HepG2 (cell line): ENCODE data around the gene RNASE2. TPM values are rescaled to one million over a fixed set of nuclear protein-coding genes. Genes with fewer than 3 reads are reported as not detected.
A peak's percentile ranks its signal among the peaks of the same experiment; 100 is the strongest.

ENCODE experiments used
- CREM ChIP-seq, 2 experiments: sonication (generic) in 1 of 2; formaldehyde crosslinking in 1 of 2; IDR thresholded peaks; 2 replicates each; pipeline versions ENCODE4 v1.4.0 to v1.6.1; 2016 to 2020; ENCODE audit warnings: antibody characterized with exemption in 1 of 2, mild to moderate bottlenecking in 1 of 2, missing genetic modification reagents in 1 of 2
- ERF ChIP-seq: IDR thresholded peaks from 2 replicates; pipeline ENCODE4 v1.6.1; 2018; ENCODE audit warnings: missing biosample characterization, missing genetic modification reagents
- FUBP1 ChIP-seq: sonication (generic); formaldehyde crosslinking; IDR thresholded peaks from 2 replicates; pipeline ENCODE4 v1.5.1; 2020; ENCODE audit warnings: missing genetic modification reagents, mild to moderate bottlenecking, borderline replicate concordance
- MBD4 ChIP-seq: IDR thresholded peaks from 2 replicates; pipeline ENCODE4 v1.6.1; 2012; ENCODE audit warnings: low read length, inconsistent platforms, borderline replicate concordance
- MIER2 ChIP-seq: IDR thresholded peaks from 2 replicates; pipeline ENCODE4 v1.6.1; 2016; ENCODE audit warnings: missing biosample characterization, missing genetic modification reagents
- NFKBIZ ChIP-seq: IDR thresholded peaks from 2 replicates; pipeline ENCODE4 v1.6.1; 2018; ENCODE audit warnings: missing genetic modification reagents, missing compliant biosample characterization
- NR2F1 ChIP-seq, 2 experiments: fragments of 450-650 bp in 1 of 2; formaldehyde crosslinking in 1 of 2; IDR thresholded peaks; 2 replicates each; pipeline versions ENCODE4 v1.5.0 to v1.6.1; 2016 to 2020; ENCODE audit warnings: mild to moderate bottlenecking in 1 of 2, missing compliant biosample characterization in 1 of 2, missing genetic modification reagents in 1 of 2, moderate library complexity in 1 of 2
- NR2F2 ChIP-seq: IDR thresholded peaks from 2 replicates; pipeline ENCODE4 v1.6.1; 2012; ENCODE audit warnings: low read depth, inconsistent platforms, borderline replicate concordance
- RFXANK ChIP-seq: IDR thresholded peaks from 2 replicates; pipeline ENCODE4 v1.6.1; 2016
- SNRNP70 ChIP-seq: fragments of 200-400 bp; formaldehyde crosslinking; IDR thresholded peaks from 2 replicates; pipeline ENCODE4 v1.6.1; 2017; ENCODE audit warnings: mild to moderate bottlenecking, low read depth, low read length, moderate library complexity
- TCF7 ChIP-seq: sonication (generic); IDR thresholded peaks from 2 replicates; pipeline ENCODE4 v1.6.1; 2016; ENCODE audit warnings: antibody characterized with exemption, low read depth
- ZBTB8A ChIP-seq: sonication (generic); formaldehyde crosslinking; IDR thresholded peaks from 2 replicates; pipeline ENCODE4 v1.4.0; 2020; ENCODE audit warnings: mild to moderate bottlenecking, low read depth, missing genetic modification reagents, borderline replicate concordance
- ZFP36 ChIP-seq: fragments of 150-350 bp; IDR thresholded peaks from 2 replicates; pipeline ENCODE4 v1.6.1; 2018; ENCODE audit warnings: borderline replicate concordance, low read length, low read depth; ENCODE audit not compliant: partially characterized antibody
- ZFP82 ChIP-seq: sonication (generic); formaldehyde crosslinking; IDR thresholded peaks from 2 replicates; pipeline ENCODE4 v1.5.1; 2020; ENCODE audit warnings: mild to moderate bottlenecking, missing genetic modification reagents, borderline replicate concordance
- ZNF12 ChIP-seq: sonication (generic); formaldehyde crosslinking; IDR thresholded peaks from 2 replicates; pipeline ENCODE4 v1.5.0; 2020; ENCODE audit warnings: missing genetic modification reagents
- ZNF160 ChIP-seq: sonication (generic); formaldehyde crosslinking; IDR thresholded peaks from 2 replicates; pipeline ENCODE4 v1.8.0; 2022; ENCODE audit warnings: mild to moderate bottlenecking, inconsistent platforms, missing genetic modification reagents
- ZNF234 ChIP-seq: sonication (generic); formaldehyde crosslinking; conservative IDR thresholded peaks from 2 replicates; pipeline ENCODE4 v1.5.1; 2020; ENCODE audit warnings: mild to moderate bottlenecking, missing genetic modification reagents
- ZNF33B ChIP-seq: sonication (generic); formaldehyde crosslinking; IDR thresholded peaks from 2 replicates; pipeline ENCODE4 v1.5.1; 2020; ENCODE audit warnings: mild to moderate bottlenecking, missing genetic modification reagents
- ZNF460 ChIP-seq: sonication (generic); formaldehyde crosslinking; IDR thresholded peaks from 2 replicates; pipeline ENCODE4 v1.5.1; 2020; ENCODE audit warnings: missing genetic modification reagents, mild to moderate bottlenecking, borderline replicate concordance
- ZNF547 ChIP-seq: sonication (generic); formaldehyde crosslinking; IDR thresholded peaks from 2 replicates; pipeline ENCODE4 v1.5.1; 2020; ENCODE audit warnings: mild to moderate bottlenecking, missing genetic modification reagents
- ZNF556 ChIP-seq: sonication (generic); formaldehyde crosslinking; IDR thresholded peaks from 2 replicates; pipeline ENCODE4 v1.4.0; 2020; ENCODE audit warnings: mild to moderate bottlenecking, missing genetic modification reagents, borderline replicate concordance
- ZNF577 ChIP-seq: sonication (generic); formaldehyde crosslinking; IDR thresholded peaks from 2 replicates; pipeline ENCODE4 v1.4.0; 2020; ENCODE audit warnings: mild to moderate bottlenecking, low read depth, missing genetic modification reagents, borderline replicate concordance
- ZNF660 ChIP-seq: sonication (generic); formaldehyde crosslinking; IDR thresholded peaks from 2 replicates; pipeline ENCODE4 v1.5.1; 2020; ENCODE audit warnings: mild to moderate bottlenecking, low read depth, missing genetic modification reagents, borderline replicate concordance
- ZNF839 ChIP-seq: sonication (generic); formaldehyde crosslinking; IDR thresholded peaks from 2 replicates; pipeline ENCODE4 v1.4.0; 2020; ENCODE audit warnings: missing genetic modification reagents, mild to moderate bottlenecking, borderline replicate concordance
- polyA plus RNA-seq, 8 experiments: library from polyadenylated mRNA; depleted of rRNA in 3 of 8; stranded (reverse) in 7 of 8; unstranded in 1 of 8; fragments of >200 nt; fragmentation: Illumina TruSeq in 4 of 8; extraction: Trizol in 4 of 8; gene quantifications; 2 replicates each; pipeline versions ENCODE4 v1.2.1 to v1.2.3, GENCODE V29; 2011 to 2016; ENCODE audit warnings: low read depth in 4 of 8, missing spikeins in 1 of 8, mixed read lengths in 1 of 8; ENCODE audit not compliant: insufficient read depth in 1 of 8
- total RNA-seq, 5 experiments: library from RNA; depleted of rRNA; stranded (reverse); fragments of >200 nt; fragmentation: Illumina TruSeq; extraction: Trizol; gene quantifications; 2 replicates each; pipeline ENCODE4 v1.2.3, GENCODE V29; 2016; ENCODE audit warnings: low read depth in 1 of 5
- TF ChIP-seq, protein P1 (sequence below): IDR thresholded peaks from 2 replicates; pipeline ENCODE4 v1.6.1; 2018; ENCODE audit warnings: missing genetic modification reagents
- TF ChIP-seq, protein P2 (sequence below): IDR thresholded peaks from 2 replicates; pipeline ENCODE4 v1.6.1; 2016; ENCODE audit warnings: missing compliant biosample characterization, missing genetic modification reagents, borderline replicate concordance

RNASE2 gene
- total and polyA plus RNA-seq, 2 of the 13 experiments (the other 11 are each of a cell fraction or from before 2014, with no cell fraction given) = 0.69 TPM; not detected in 1

DNA sequence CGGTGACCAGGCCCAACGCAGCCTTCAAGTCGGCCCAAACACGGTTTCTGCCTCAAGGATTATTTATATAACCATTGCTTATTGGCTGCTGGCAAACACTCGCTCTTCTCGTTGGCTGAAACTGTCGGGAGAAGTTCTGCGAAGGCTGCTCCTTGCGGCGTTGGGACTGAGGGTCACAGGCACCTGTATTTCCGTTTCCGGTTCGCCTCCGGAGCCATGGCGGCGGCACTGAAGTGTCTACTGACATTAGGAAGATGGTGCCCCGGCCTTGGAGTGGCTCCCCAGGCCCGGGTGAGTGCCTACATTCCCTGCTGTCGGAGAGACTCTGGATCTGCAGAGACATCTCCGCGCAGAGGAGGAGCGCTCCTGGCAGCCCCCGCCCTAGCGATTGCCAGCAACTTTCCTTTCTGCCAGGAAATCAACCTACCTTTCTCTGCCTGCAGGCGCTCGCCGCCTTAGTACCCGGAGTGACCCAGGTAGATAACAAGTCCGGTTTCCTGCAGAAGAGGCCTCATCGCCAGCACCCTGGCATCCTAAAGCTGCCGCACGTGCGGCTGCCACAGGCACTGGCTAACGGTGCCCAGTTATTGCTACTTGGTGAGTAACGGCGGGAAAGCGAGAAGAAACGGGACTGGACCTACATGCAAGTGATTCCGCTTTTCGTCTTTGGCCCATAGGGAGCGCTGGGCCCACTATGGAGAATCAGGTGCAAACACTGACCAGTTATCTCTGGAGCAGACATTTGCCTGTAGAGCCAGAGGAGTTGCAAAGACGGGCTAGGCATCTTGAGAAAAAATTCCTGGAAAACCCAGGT is 34.7 kb downstream of the RNASE2 start, which contains the start of gene METTL17 (continued):
- no peak for TF ChIP-seq SNRNP70
- TF ChIP-seq, protein P1, sequence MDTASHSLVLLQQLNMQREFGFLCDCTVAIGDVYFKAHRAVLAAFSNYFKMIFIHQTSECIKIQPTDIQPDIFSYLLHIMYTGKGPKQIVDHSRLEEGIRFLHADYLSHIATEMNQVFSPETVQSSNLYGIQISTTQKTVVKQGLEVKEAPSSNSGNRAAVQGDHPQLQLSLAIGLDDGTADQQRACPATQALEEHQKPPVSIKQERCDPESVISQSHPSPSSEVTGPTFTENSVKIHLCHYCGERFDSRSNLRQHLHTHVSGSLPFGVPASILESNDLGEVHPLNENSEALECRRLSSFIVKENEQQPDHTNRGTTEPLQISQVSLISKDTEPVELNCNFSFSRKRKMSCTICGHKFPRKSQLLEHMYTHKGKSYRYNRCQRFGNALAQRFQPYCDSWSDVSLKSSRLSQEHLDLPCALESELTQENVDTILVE (CRISPR knock-in tag) = peak; percentile 59; the same call in 1 of the 2 replicates
- TF ChIP-seq ZNF660 (CRISPR knock-in tag) = no peak
- 0 out of 2 replicates have a peak, but pooled peaks have one; percentile 2 for TF ChIP-seq MIER2
- no peak for TF ChIP-seq RFXANK (CRISPR knock-in tag)
- peak; percentile 90 for TF ChIP-seq CREM (IDR thresholded peaks at IDR 0.05)
- TF ChIP-seq CREM (CRISPR knock-in tag; IDR thresholded peaks at IDR 0.05) = 0 out of 2 replicates have a peak, but pooled peaks have one; percentile 2
- TF ChIP-seq ZFP36 = no peak
- peak; percentile 82; the same call in 1 of the 2 replicates for TF ChIP-seq ZNF547 (CRISPR knock-in tag)
- peak; percentile 62; the same call in 1 of the 2 replicates for TF ChIP-seq ZNF556 (CRISPR knock-in tag)
- TF ChIP-seq ZNF160 (CRISPR knock-in tag) = peak; percentile 80; the same call in 1 of the 2 replicates
- TF ChIP-seq ZNF839 (CRISPR knock-in tag) = no peak
- no peak for TF ChIP-seq FUBP1
- no peak for TF ChIP-seq NFKBIZ (CRISPR knock-in tag)
- TF ChIP-seq, protein P2, sequence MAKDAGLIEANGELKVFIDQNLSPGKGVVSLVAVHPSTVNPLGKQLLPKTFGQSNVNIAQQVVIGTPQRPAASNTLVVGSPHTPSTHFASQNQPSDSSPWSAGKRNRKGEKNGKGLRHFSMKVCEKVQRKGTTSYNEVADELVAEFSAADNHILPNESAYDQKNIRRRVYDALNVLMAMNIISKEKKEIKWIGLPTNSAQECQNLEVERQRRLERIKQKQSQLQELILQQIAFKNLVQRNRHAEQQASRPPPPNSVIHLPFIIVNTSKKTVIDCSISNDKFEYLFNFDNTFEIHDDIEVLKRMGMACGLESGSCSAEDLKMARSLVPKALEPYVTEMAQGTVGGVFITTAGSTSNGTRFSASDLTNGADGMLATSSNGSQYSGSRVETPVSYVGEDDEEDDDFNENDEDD = peak; percentile 74
- TF ChIP-seq MBD4 = no peak
- TF ChIP-seq NR2F2 = peak; percentile 74; the same call in 1 of the 2 replicates
- no peak for TF ChIP-seq ZBTB8A (CRISPR knock-in tag)
- TF ChIP-seq NR2F1 (CRISPR knock-in tag; IDR thresholded peaks at IDR 0.05) = no peak
- TF ChIP-seq ZNF460 (CRISPR knock-in tag) = no peak; the same call in 1 of the 2 replicates
- TF ChIP-seq ZNF577 = no peak
- TF ChIP-seq ZNF12 (CRISPR knock-in tag) = no peak
- TF ChIP-seq ZFP82 (CRISPR knock-in tag) = peak; percentile 43; the same call in 1 of the 2 replicates
- peak; percentile 77; the same call in 1 of the 2 replicates for TF ChIP-seq ZNF234
- peak; percentile 64 for TF ChIP-seq ERF (CRISPR knock-in tag)
- TF ChIP-seq TCF7 = no peak
- no peak; the same call in 1 of the 2 replicates for TF ChIP-seq ZNF33B (CRISPR knock-in tag)
